Smooth muscle cell (in vitro differentiated cells): ENCODE measurements around the gene PRR3. TPM values are rescaled to one million over a fixed set of nuclear protein-coding genes. Genes with fewer than 3 reads are reported as not detected.

Experiments used
- DNase-seq: peaks from one replicate; lab custom pipeline; 2025; ENCODE audit not compliant: unreplicated experiment; lab: John Stamatoyannopoulos, UW
- H2AFZ ChIP-seq: fragments of 200-600 bp; sonication (generic); 2 replicates; pipeline ENCODE4 v1.6.0; 2016; ENCODE audit warnings: antibody characterized with exemption, low read depth, mild to moderate bottlenecking
- H3F3A ChIP-seq: fragments of 200-600 bp; sonication (generic); 2 replicates; pipeline ENCODE4 v1.6.0; 2017; ENCODE audit warnings: antibody characterized with exemption, low read depth
- H3K27ac ChIP-seq: fragments of 200-600 bp; sonication (generic); 2 replicates; pipeline ENCODE4 v1.5.1; 2016; ENCODE audit warnings: low read depth, mild to moderate bottlenecking
- H3K27me3 ChIP-seq: fragments of 200-600 bp; sonication (generic); 2 replicates; pipeline ENCODE4 v1.6.1; 2016; ENCODE audit warnings: low read depth, mild to moderate bottlenecking
- H3K36me3 ChIP-seq: fragments of 200-600 bp; sonication (generic); 2 replicates; pipeline ENCODE4 v1.5.1; 2016; ENCODE audit warnings: low read depth
- H3K4me1 ChIP-seq: fragments of 200-600 bp; sonication (generic); 2 replicates; pipeline ENCODE4 v1.5.1; 2016; ENCODE audit warnings: low read depth
- H3K4me2 ChIP-seq: fragments of 200-600 bp; sonication (generic); 2 replicates; pipeline ENCODE4 v1.6.0; 2016; ENCODE audit warnings: mild to moderate bottlenecking
- H3K4me3 ChIP-seq: fragments of 200-600 bp; sonication (generic); 2 replicates; pipeline ENCODE4 v1.5.1; 2016; ENCODE audit warnings: mild to moderate bottlenecking
- H3K79me2 ChIP-seq: fragments of 200-600 bp; sonication (generic); 2 replicates; pipeline ENCODE4 v1.6.0; 2016; ENCODE audit warnings: low read depth, mild to moderate bottlenecking
- H3K9ac ChIP-seq: fragments of 200-600 bp; sonication (generic); 2 replicates; pipeline ENCODE4 v1.6.0; 2016; ENCODE audit warnings: low read depth
- H3K9me3 ChIP-seq: fragments of 200-600 bp; sonication (generic); replicated peaks from 2 replicates; pipeline ENCODE4 v1.5.1; 2016; ENCODE audit warnings: low read depth
- H4K20me1 ChIP-seq: fragments of 200-600 bp; sonication (generic); 2 replicates; pipeline ENCODE4 v1.6.0; 2016; ENCODE audit warnings: low read depth
- WGBS: methylation state at CpG from one replicate; pipeline ENCODE4 v1.1.7; 2016; ENCODE audit warnings: low lambda C conversion rate; 5-methylcytosine and 5-hydroxymethylcytosine counted together
- polyA plus RNA-seq: library from polyadenylated mRNA; unstranded; fragments of >200 nt; fragmentation: Nextera tagmentation; extraction: Ambion mirVana; gene quantifications from 2 replicates; pipeline ENCODE4 v1.2.1, GENCODE V29; 2016
- total RNA-seq: library from RNA; depleted of rRNA; stranded (reverse); fragments of >200 nt; gene quantifications from 2 replicates; pipeline ENCODE4 v1.2.3, GENCODE V29; 2014
- TF ChIP-seq, protein P1 (sequence below): fragments of 200-600 bp; sonication (generic); IDR thresholded peaks from 2 replicates; pipeline ENCODE4 v1.5.1; 2017; ENCODE audit warnings: borderline replicate concordance, mild to moderate bottlenecking, antibody characterized with exemption; ENCODE audit not compliant: insufficient read depth, poor library complexity, severe bottlenecking

Gene PRR3
- total and polyA plus RNA-seq, 2 experiments from 2014 or later: 13.1 to 29.4 TPM

GRCh38 chr6:30554404-30554803 is 2.7 kb upstream of the PRR3 start:
- Histone ChIP-seq H4K20me1 (peaks cover 7% of the 10 kb centered on the region), H3K27ac (no peak overlapping the region), H2AFZ (no peak overlapping the region), H3F3A (no peaks in the 10 kb centered on the region), H3K4me2 (peak overlapping the region; percentile 96), H3K9me3 (no peaks in the 10 kb centered on the region), H3K27me3 (no peaks in the 10 kb centered on the region), H3K4me3 (peak overlapping the region; percentile 88), H3K9ac (no peak overlapping the region), H3K36me3 (no peaks in the 10 kb centered on the region), H3K79me2 (peaks cover 38% of the 10 kb centered on the region), H3K4me1 (peaks cover 12% of the 10 kb centered on the region)
- no peak for DNase-seq
- 96% methylated on average over 4 of the region's 4 CpGs for WGBS
- TF ChIP-seq, protein P1, sequence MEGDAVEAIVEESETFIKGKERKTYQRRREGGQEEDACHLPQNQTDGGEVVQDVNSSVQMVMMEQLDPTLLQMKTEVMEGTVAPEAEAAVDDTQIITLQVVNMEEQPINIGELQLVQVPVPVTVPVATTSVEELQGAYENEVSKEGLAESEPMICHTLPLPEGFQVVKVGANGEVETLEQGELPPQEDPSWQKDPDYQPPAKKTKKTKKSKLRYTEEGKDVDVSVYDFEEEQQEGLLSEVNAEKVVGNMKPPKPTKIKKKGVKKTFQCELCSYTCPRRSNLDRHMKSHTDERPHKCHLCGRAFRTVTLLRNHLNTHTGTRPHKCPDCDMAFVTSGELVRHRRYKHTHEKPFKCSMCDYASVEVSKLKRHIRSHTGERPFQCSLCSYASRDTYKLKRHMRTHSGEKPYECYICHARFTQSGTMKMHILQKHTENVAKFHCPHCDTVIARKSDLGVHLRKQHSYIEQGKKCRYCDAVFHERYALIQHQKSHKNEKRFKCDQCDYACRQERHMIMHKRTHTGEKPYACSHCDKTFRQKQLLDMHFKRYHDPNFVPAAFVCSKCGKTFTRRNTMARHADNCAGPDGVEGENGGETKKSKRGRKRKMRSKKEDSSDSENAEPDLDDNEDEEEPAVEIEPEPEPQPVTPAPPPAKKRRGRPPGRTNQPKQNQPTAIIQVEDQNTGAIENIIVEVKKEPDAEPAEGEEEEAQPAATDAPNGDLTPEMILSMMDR: no peak

DNA sequence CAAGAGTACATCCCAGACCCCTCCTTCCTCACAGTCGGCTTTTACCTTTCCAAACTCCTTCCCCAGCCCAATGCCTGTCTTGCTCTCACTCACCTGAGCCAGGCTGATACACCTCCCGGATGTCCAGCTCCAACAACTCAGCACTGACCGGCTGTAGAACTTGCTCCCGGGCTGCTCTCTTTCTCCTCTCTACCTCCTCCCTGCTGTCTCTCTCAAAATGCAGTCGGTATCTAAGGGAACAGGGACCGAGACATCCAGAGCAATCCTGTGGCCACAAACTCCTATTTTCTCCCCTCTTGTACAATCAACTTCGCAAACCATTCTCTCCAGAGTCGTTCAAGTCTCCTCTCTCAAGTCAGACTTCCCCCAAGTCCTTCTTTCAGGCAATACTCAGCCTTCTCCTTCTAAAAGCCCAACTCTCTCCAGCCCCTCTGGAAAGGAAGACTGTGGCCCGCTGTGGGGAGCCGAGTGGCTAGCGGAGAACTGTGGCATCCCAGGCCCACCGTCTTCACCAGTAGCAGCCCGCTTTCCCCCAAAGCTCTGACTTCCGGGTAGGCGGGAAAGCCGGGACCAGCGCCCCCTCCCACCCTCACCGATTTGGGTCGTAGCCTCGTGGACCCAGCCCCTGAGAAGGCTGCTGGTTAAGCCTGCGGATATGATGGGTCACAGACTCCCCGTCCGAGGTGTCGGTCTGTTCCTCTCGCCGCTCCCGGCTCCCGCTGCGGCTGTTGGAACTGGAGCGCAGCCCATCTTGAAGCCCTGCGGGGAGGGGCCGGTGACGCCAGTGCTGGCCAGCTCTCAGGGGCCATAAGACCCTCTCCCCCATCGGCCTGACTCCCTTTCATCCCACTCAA is 1.9 kb upstream of the PRR3 start:
- 9% methylated on average over 33 of the region's 34 CpGs for WGBS
- Histone ChIP-seq H3K4me3 (peak overlapping the region; percentile 88), H4K20me1 (peaks cover 7% of the 10 kb centered on the region), H2AFZ (peak overlapping the region; percentile 79), H3K4me1 (peaks cover 12% of the 10 kb centered on the region), H3K4me2 (peak overlapping the region; percentile 96), H3K9ac (peak overlapping the region; percentile 97), H3K36me3 (no peaks in the 10 kb centered on the region), H3K79me2 (peaks cover 46% of the 10 kb centered on the region), H3K27ac (peak overlapping the region; percentile 99), H3F3A (no peaks in the 10 kb centered on the region), H3K27me3 (no peaks in the 10 kb centered on the region), H3K9me3 (no peaks in the 10 kb centered on the region)
- peak; percentile 63 for DNase-seq
- TF ChIP-seq, protein P1: no peak

- H3K9ac ChIP-seq: peak overlapping the region; percentile 97
- H3K79me2 ChIP-seq: peaks cover 48% of the 10 kb centered on the region
- TF ChIP-seq, protein P1: no peak
- peak overlapping the region; percentile 96 for H3K4me2 ChIP-seq
- no peaks in the 10 kb centered on the region for H3K9me3 ChIP-seq
- peak overlapping the region; percentile 79 for H2AFZ ChIP-seq
- 0% methylated on average over 3 of the region's 15 CpGs for WGBS
- no peaks in the 10 kb centered on the region for H3F3A ChIP-seq
- H4K20me1 ChIP-seq: peaks cover 7% of the 10 kb centered on the region
- no peak for DNase-seq
- peak overlapping the region; percentile 88 for H3K4me3 ChIP-seq
- H3K4me1 ChIP-seq: peaks cover 12% of the 10 kb centered on the region
- H3K27ac ChIP-seq: peak overlapping the region; percentile 99
- no peaks in the 10 kb centered on the region for H3K36me3 ChIP-seq
- no peaks in the 10 kb centered on the region for H3K27me3 ChIP-seq
Measured at GRCh38 chr6:30555816-30556065, 1.4 kb upstream of the PRR3 start.
